Mucosa of gallbladder (tissue), 1 donor: Measurements from ENCODE around the gene TBC1D25. TPM values are rescaled to one million over a fixed set of nuclear protein-coding genes. Genes with fewer than 3 reads are reported as not detected.

Experiments used
- DNase-seq: peaks from one replicate; pipeline ENCODE4 v3.0.0-alpha.2; 2020; ENCODE audit warnings: low spot score
- total RNA-seq: library from RNA; stranded (reverse); gene quantifications from one replicate; pipeline ENCODE4 v1.2.1, GENCODE V29; 2021
- donor health status: DM: no; HTN: no; CAD: no.

Gene TBC1D25
- total RNA-seq, 1 donor from 2014 or later: 17.8 TPM

GRCh38 chrX:48601741-48602394, 62.4 kb downstream of the TBC1D25 start:
- no peak for DNase-seq

GRCh38 chrX:48604701-48605100, 65.2 kb downstream of the TBC1D25 start:
- DNase-seq: no peak

- no peak for DNase-seq
Measured at GRCh38 chrX:48606091-48606490, 66.6 kb downstream of the TBC1D25 start.

- DNase-seq: no peak
Measured at GRCh38 chrX:48611703-48612102, 72.2 kb downstream of the TBC1D25 start.

Other genes starting within 250 kb of the TBC1D25 start
- gene SSX3, start 183.0 kb upstream of the TBC1D25 start, total RNA-seq: not detected
- not detected for gene SSX4, start 156.2 kb upstream of the TBC1D25 start, total RNA-seq
- gene SSX4B, start 127.8 kb upstream of the TBC1D25 start, total RNA-seq: not detected
- 3.8 TPM for gene SLC38A5, start 69.5 kb upstream of the TBC1D25 start, total RNA-seq
- 24.6 TPM for gene FTSJ1, start 63.5 kb upstream of the TBC1D25 start, total RNA-seq
- gene PORCN, start 30.7 kb upstream of the TBC1D25 start, total RNA-seq: 11.8 TPM
- 127 TPM for gene EBP, start 17.9 kb upstream of the TBC1D25 start, total RNA-seq
- 46.0 TPM for gene RBM3, start 34.8 kb downstream of the TBC1D25 start, total RNA-seq
- 156 TPM for gene WDR13, start 57.8 kb downstream of the TBC1D25 start, total RNA-seq
- 11.5 TPM for gene WAS, start 144.1 kb downstream of the TBC1D25 start, total RNA-seq
- gene SUV39H1, start 157.0 kb downstream of the TBC1D25 start, total RNA-seq: 4.5 TPM
- 4.8 TPM for gene GLOD5, start 222.0 kb downstream of the TBC1D25 start, total RNA-seq
- gene GATA1, start 246.9 kb downstream of the TBC1D25 start, total RNA-seq: 0.98 TPM